Activated CD4-positive, CD25-positive, alpha-beta regulatory T cell treated with anti-CD3 and anti-CD28 coated beads, Interleukin-2, amount 50 U/mL, for 24 hours (primary cell): ENCODE measurements around the gene CRY1.
A peak's percentile ranks its signal among the peaks of the same experiment; 100 is the strongest.
"Not testable (repeated sequence)": the region's sequence is repeated elsewhere in the genome, so short reads cannot be mapped to it uniquely, and the experiment has no call there.

Experiments
- ATAC-seq, 2 donors: fragments of 150-1000 bp; cut with Tn5 transposase; one replicate each; pipeline ENCODE4 v1.10.0; 2021; ENCODE audit warnings: mild to moderate bottlenecking in 1 of 2, moderate library complexity in 1 of 2

Gene CRY1

GRCh38 chr12:107058190-107058589 is 35.2 kb downstream of the CRY1 start:
- ATAC-seq, result no peak

- ATAC-seq, result no peak
These were observed 36.1 kb downstream of the CRY1 start for GRCh38 chr12:107057071-107057834.

- no peak for ATAC-seq
These were observed 39.6 kb downstream of the CRY1 start for GRCh38 chr12:107053709-107054108.

- no peak for ATAC-seq
These were observed 48.2 kb downstream of the CRY1 start for GRCh38 chr12:107045186-107045585.

GRCh38 chr12:107042801-107043200 is 50.5 kb downstream of the CRY1 start:
- ATAC-seq, result no peak

DNA sequence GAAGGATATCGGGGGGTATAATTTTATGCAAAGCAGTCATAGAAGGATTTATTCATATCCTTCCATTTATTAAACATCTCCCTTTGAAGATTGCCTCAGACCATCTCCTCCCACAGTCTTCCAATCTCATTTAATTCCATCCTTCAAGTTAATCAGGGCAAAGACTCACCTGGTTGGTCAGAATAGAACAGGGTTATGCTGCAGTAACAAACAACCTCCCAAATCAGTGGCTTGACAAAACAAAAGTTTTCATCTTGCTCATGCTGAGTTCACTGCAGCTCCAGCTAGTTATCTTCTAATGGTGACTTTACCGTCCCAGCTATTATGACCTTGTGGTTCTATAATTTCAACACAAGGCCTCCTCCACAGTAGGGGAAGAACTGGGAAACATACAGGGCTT is 57.6 kb downstream of the CRY1 start:
- ATAC-seq, result no peak

DNA sequence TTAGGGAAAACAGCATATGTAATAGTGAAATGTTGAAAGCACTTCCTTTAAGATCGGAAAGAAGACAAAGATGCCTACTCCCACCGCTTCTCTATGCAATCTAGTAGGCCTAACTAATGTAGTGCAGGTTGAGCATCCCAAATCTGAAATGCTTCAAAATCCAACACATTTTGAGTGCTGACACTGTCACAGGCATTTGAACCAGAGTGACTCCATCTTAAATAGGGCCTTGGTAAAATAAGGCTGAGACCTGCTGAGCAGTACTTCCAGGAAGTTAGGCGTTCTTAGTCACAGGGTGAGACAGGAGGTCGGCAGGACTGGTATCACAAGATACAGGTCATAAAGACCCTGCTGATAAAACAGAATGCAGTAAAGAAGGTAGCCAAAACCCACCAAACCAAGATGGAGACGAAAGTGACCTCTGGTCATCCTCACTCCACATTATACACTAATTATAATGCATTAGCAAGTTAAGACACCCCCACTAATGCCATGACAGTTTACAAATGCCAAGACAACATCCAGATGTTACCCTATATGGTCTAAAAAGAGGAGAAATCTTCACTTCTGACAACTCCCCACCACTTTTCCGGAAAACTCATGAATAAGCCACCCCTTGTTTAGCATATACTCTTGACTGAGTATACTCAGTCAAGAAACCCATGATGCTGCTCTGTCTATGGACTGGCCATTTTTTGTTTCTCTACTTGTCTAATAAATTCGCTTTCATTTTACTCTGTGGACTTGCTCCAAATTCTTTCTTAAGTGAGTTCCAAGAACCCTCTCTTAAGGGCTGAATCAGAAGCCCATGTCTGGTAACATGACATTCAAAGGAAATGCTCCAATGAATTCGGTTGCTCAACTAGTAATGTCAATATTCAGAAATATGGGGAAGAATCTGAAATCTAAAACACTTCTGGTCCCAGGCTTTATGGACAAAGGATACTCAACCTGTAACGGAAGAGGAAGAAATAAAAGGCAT is 59.3 kb downstream of the CRY1 start:
- ATAC-seq, result no peak

GRCh38 chr12:107032266-107032665 is 61.1 kb downstream of the CRY1 start:
- no peak for ATAC-seq

DNA sequence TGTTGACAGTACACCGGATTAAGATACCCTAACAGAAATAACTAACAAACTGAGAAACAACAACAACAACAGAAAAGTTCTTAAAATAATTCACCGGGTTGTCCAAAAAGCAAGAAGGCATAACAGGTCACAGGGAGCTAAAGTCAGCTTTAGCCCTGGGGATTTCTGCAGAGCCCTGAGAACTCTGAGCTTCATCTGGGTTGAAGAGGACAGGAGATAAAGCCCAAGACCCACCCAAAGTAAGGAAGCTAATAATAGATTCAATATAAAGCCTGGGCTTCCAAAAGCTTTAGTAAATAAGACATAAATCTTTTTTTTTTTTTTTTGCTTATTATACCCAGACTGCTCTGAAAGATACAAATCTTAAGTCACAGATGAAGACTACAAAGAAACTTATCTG is 62.3 kb downstream of the CRY1 start:
- no peak for ATAC-seq

DNA sequence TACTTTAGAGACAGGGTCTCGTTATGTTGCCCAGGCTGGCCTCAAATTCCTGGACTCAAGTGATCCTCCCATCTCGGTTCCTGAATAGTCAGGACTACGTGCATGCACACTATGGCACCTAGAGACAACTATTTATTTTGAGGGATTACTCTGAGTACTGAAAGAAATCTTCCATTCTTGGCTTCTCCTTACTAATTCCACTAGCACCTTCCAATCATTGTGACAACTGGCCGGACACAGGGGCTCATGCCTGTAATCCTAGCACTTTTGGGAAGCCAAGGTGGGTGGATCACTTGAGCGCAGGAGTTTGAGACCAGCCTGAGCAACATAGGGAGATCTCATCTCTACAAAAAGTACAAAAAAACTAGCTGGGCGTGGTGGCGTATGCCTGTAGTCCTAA is 64.3 kb downstream of the CRY1 start:
- no peak for ATAC-seq

DNA sequence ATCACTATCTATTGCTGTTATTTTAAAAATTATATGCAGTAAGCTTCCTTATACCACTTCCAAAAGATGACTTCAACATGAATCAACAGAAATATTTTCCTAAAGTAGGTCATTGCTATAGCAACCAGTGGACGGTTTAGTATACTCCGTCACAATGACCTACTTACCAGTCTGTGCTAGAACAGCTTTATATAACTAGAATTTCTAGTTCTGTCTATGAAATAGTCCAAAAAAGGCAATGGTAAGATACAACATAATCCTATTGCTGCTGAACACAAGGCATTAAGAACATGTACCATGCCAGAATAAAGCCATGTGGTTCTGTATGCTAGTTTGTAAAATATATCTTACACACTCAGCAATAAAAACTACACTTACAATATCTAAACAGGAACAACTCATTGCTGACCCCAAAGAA is 65.7 kb downstream of the CRY1 start:
- peak; percentile 83 to 90 for ATAC-seq

DNA sequence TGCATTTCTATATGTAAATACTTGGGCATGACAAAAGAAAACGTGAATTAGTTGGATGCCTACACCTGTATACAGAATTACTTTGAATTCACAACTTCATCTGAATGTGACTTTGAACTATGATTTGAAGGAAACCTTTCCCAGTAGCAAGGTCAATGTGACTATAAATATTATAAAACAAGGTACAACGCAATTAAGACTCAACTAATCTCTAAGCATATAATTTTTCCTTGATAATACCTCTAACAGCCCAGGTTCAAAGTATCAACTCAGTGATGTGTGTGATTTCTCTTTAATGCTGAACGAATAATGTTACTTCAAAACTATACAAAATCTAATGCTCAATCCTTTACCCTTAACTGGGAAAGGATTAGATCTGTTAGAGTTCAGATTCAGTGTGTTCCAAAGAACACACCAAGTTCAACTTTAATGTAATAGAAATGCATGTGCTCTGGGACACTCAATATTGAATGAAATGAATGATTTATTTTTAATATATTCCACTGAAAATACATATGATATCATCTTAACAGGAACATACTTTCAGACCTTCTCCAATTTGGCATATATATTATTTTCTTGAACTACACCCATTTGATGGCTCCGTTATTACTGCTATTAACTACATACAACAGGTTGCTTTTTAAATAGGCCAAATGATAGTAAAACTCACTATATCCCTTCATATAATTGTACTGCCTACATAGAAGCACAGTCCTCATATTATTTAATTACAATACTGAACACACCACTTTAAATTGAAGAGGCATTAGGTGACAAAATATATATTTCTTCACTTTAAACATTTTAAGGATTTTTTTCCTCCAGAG is 66.3 kb downstream of the CRY1 start:
- ATAC-seq, result peak in 1 of 2 donors; percentile 14

- not testable (repeated sequence) for ATAC-seq
These were observed 67.0 kb downstream of the CRY1 start for GRCh38 chr12:107026356-107026755.

GRCh38 chr12:107025671-107026070 is 67.7 kb downstream of the CRY1 start:
- no peak for ATAC-seq

- ATAC-seq, result no peak
These were observed 73.8 kb downstream of the CRY1 start for GRCh38 chr12:107019546-107019945.

GRCh38 chr12:107017042-107017441 is 76.3 kb downstream of the CRY1 start:
- ATAC-seq, result no peak

GRCh38 chr12:107014055-107014454 is 79.3 kb downstream of the CRY1 start:
- ATAC-seq, result no peak

GRCh38 chr12:107012736-107013425 is 80.5 kb downstream of the CRY1 start:
- ATAC-seq, result no peak

DNA sequence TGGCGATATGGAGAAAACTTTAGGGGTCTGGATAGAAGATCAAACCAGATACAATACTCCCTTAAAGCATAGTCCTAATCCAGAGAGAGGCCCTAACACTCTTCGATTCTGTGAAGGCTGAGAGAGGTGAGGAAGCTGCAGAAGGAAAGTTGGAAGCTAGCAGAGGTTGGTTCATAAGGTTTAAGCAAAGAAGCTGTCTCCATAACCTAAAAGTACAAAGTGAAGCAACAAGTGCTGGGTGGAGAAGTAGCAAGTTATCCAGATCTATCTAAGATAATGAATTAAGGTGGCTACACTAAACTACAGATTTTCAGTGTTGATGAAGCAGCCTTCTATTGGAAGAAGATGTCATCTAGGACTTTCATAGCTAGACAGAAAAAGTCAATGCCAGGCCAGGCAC is 81.8 kb downstream of the CRY1 start:
- no peak for ATAC-seq

- ATAC-seq, result no peak
These were observed 85.9 kb downstream of the CRY1 start for GRCh38 chr12:107007411-107007810.

- not testable (repeated sequence) for ATAC-seq
These were observed 90.7 kb downstream of the CRY1 start for GRCh38 chr12:107002665-107003064.

DNA sequence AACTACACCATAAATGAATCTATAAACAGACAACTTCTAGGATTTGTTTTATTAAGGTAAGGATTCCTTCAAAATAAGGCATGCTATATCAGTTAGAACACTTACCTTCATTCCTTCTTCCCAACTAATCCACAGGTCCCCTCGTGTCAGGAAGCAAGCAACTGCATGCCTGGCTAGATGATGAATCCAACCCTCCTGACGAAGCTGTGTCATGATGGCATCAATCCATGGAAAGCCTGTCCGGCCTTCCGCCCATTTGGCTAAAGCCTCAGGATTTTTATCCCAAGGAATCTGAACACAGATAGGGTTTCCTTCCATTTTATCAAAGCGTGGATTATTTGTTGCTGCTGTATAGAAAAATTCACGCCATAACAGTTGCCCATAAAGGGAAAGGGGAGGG is 93.9 kb downstream of the CRY1 start:
- ATAC-seq, result no peak
